Measurements from ENCODE around the gene DLK1.

Gene DLK1

DNA sequence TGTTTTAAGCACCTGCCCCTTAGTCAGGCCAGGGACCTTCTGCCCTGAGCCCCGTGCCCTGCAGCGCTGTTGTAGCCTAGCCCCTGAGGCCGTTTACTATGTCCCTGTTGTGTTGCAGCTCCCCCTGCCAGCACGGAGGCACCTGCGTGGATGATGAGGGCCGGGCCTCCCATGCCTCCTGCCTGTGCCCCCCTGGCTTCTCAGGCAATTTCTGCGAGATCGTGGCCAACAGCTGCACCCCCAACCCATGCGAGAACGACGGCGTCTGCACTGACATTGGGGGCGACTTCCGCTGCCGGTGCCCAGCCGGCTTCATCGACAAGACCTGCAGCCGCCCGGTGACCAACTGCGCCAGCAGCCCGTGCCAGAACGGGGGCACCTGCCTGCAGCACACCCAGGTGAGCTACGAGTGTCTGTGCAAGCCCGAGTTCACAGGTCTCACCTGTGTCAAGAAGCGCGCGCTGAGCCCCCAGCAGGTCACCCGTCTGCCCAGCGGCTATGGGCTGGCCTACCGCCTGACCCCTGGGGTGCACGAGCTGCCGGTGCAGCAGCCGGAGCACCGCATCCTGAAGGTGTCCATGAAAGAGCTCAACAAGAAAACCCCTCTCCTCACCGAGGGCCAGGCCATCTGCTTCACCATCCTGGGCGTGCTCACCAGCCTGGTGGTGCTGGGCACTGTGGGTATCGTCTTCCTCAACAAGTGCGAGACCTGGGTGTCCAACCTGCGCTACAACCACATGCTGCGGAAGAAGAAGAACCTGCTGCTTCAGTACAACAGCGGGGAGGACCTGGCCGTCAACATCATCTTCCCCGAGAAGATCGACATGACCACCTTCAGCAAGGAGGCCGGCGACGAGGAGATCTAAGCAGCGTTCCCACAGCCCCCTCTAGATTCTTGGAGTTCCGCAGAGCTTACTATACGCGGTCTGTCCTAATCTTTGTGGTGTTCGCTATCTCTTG, 7.6 kb downstream of the DLK1 start:
- DNase-seq (ENCODE audit: low read depth), result no peak

DNA sequence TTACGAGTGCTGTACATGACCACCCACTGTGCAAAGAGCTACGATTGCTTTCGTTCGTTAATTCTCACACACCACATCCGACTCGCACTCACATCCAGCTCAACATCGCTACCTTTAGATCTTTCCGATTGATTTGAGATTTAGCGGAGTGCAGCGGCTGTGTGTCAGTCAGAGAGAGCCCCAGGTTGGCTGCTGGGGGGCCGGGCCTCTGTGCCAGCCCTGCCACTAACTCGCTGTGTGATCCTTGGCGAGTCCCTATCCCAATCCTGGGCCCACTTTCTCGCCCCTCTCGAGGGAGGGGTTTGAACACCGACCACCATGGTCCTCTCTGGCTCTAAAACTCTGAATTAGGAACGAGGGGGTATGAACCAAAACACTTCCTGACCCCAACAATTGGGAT, 8.6 kb downstream of the DLK1 start:
- no peak for DNase-seq (ENCODE audit: low read depth)

DNA sequence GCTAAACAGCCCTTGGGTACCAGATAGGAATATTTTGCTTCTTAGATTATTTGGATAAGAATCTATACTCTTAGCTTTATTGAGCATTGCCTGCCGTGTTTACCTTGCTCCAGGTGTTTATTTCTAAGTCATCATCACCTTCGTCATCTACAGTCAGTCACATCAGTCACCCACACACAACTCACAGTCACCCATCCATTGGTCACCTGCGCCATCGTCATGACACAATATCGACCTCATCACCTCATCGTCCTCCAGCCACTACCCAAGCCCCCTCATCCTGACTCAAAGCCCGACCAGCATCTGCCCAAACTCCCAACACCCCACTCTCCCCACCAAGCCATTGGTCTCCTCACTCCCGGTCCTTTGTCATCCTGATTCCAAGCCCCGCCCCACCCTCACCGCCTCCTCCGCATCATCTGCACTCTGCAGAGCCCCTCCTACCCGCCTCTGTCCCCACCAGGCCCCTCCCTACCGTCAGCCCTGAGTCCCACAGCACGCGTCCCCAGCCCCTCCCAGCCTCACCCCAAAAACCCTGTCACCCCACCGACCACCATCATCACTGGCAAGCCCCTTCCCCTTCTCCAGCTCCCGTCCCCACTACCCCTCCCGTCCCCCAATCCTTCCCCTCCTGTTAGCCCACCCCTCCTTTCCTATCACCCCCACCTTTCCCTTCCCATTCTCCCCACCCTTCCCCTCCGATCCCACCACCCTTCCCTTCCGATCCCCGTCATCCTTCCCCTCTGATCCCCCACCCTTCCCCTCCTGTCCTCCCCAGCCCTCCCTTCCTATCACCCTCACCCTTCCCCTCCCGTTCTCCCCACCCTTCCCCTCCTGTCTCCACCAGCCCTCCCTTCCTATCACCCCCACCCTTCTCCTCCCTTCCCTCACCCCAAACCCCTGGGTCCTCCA, 9.8 kb downstream of the DLK1 start:
- DNase-seq (ENCODE audit: low read depth), result no peak

DNA sequence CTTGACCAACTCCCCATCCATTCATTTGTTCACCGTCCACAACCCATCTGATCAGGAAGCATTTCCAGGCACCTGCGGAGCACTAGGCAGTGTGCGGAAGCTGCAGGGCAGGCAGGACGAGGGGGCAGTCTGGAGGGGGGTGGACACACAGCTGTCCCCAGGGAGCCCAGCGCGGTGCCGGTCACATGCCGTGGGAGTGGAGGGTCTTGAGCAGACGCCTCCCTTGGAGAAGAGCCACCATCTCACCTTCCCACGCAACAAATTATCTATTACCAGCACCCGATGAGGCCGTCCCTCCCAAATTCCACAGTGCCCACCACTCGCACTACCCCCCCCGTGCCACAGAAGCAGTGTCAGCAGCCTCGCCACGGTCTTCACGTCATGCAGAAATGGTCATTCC, 10.8 kb downstream of the DLK1 start:
- no peak for DNase-seq (ENCODE audit: low read depth)

DNA sequence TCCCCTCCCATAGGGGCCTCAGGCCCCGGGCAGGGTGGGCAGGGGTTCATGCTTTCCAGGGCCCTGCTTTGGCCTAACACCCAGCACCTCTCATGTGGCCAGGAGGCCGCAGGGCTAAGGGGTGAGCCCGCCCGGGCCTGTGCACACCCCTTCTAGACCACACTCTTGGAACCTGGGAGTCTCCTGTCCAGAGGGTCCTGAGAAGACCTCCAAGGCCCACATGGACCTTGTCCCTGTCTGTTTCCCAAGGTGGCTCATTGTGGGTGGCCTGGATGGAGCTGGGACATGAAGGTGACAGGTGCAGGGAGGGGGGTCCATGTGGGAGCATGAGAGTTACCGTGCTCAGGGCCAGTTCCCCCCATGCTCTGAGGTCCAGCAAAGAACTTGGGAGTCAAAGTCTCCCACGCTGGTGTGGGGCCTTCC, 11.6 kb downstream of the DLK1 start:
- no peak for DNase-seq (ENCODE audit: low read depth)

DNA sequence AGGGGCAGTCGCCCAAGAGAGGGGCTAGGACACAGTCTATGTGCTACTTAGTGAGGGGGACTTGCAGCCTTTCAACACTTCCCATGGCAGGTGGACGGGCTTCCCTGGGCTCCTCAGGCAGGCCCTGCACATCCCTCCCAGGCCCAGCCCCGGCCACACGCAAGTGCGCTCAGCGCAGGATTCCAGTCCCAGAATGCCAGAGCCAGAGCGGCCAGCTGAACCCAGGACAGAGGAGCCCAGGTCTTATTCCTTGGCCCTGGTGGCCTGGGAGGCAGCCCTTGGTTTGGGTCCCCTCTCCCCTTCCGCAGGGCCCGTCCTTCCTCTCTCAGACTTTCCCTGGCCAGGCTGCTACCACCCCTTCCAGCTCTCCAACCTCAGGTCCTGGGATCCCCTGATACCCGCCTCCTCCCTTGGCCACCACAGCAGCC, 12.0 kb downstream of the DLK1 start:
- DNase-seq (ENCODE audit: low read depth), result no peak

DNA sequence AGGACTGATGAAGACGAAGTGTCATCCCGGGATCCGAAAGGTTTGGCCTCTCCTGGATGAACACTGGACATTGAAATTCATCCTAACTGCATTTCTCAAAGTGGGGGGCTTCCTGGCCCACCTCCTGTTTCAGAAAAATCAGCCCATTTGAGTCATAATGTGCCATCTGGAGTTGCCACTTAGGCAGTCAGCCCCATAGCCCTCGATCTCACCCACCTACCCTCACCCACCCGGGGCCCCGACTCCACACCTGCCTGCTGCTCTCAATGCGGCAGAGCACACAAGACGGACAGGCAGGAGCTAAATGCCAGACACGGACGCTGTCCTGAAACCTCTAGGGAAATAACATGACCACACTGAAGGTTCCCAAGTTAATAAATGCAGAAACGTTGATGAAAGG, 12.6 kb downstream of the DLK1 start:
- no peak for DNase-seq (ENCODE audit: low read depth)

DNA sequence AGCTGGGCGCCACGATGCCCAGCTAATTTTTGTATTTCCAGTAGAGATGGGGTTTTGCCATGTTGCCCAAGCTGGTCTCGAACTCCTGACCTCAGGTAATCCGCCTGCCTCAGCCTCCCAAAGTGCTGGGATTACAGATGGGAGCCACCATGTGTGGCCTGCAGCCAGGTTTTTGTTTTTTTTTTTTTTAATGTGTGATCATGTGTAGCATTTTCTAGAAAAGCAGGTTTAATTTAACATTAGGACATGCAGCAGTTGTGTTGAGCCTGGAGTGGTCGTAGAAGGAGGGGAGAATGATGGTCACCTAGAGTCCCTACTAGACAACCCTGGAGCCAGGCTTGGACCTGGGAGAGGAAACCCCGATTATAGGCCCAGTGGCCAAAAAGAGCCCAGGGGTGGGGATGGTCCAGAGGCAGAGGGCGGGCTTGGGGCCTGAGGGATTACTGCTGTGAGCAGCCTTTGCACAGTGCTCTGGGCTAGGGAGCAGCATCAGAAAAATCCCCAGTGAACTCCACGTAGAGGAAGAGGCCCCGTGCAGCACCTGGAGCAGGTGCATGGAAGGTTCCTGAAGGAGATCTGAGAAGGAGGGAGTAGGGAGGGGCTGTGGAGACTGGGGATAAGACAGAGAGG, 13.6 kb downstream of the DLK1 start:
- DNase-seq (ENCODE audit: low read depth), result no peak

DNA sequence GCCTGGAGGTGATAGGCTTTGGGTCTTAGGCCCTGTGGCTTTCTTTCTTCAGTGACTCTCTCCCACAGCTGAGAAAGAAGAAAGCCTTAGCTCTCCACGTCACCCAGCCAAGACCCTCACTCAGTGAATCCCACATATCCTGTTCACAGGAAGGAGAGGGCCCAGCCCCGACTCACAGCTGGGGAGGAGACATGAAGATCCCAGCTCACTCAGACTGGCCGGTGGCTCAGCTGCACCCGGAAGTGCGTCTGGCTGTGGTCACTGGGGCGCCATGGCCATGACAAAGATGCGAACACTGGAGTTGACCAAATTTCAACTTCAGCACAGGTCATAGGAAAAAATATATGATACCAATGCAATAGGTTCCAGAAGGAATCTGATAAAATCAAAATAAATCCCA, 14.2 kb downstream of the DLK1 start:
- no peak for DNase-seq (ENCODE audit: low read depth)

DNA sequence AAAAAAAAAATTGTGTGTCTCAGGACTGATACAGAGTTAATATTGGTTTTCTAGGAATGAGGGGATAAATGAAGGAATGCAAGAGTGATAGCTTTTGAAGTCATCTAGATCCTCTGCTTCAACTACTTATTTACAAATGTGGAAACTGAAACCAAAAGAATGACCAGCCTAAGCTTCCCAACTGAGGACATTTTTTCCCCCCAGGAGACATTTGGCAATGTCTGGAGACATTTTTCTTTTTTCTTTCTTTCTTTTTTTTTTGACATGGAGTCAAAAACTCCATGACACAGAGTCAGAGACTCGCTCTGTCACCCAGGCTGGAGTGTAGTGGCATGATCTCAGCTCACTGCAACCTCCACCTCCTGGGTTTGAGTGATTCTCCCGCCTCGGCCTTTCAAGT, 15.3 kb downstream of the DLK1 start:
- no peak for DNase-seq (ENCODE audit: low read depth)

DNA sequence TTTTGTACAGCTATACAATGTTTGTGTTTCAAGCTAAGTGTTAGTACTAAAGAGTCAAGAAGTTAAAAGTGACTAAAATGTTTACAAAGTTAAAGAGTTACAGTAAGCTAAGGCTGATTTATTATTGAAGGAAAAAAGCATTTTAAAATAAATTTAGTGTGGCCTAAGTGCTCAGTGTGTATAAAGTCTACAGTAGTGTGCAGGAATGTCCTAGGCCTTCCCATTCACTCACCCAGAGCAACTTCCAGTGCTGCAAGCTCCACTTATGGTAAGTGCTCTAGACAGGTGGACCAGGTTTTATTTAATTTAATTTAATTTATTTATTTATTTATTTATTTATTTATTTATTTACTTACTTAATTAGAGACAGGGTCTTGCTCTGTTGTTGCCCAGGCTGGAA, 19.6 kb downstream of the DLK1 start:
- DNase-seq (ENCODE audit: low read depth), result no peak

DNA sequence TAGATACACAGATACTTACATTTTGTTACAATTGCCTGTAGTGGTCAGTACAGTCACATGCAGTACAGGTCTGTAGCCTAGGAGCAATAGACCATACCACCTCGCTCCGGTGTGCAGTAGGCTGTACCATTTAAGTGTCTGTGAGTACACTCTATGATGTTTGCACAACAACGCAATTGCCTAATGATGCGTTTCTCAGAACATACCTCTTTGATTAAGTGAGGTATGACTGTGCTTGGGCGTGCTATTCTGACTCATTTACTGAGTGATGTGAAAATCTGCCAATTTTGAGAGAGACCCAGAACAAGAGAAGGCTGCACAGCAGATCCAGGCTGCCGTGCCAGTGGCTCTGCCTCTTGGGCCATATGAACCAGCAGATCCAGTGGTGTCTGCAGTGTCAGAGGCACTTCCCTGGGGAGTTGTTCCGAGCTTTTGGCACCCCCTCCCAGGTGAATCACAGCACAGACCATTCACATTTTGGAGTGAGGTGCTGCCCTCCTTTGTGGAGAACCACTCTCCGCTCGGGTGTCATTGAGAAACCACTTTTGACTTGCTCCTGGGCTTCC, 20.4 kb downstream of the DLK1 start:
- no peak for DNase-seq (ENCODE audit: low read depth)

DNA sequence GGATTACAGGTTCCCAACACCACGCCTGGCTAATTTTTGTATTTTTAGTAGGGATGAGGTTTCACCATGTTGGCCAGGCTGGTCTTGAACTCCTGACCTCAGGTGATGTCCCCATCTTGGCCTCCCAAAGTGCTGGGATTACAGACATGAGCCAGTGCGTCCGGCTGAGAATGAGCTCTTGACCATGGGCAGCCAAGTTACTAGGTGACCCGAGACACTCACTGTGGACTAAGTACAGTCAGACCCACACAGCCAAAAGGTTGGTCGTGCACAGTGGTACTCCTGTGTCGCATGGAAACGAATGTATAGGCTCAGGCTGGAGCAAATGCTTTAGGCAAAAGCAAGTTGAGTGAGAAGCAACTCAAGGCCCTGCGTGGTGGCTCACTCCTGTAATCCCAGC, 21.0 kb downstream of the DLK1 start:
- no peak for DNase-seq (ENCODE audit: low read depth)

DNA sequence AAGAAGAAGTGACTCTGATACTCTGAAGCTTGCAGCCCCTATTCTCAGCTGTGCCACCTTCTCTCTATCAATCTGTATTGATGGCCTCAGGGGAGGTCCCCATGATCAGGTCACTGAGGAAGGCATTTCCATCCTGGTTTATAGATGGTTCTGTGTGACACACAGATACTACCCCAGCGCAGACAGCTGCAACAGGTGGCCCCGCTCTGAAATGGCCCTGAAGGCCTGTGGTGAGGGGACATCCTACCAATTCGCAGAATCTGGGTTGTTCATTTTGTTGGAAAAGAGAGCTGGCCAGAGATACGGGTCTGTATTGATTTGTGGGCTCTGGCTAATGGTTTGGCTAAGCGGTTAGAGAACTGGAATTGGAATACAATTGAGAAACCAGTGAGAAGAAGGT, 21.7 kb downstream of the DLK1 start:
- DNase-seq (ENCODE audit: low read depth), result no peak

DNA sequence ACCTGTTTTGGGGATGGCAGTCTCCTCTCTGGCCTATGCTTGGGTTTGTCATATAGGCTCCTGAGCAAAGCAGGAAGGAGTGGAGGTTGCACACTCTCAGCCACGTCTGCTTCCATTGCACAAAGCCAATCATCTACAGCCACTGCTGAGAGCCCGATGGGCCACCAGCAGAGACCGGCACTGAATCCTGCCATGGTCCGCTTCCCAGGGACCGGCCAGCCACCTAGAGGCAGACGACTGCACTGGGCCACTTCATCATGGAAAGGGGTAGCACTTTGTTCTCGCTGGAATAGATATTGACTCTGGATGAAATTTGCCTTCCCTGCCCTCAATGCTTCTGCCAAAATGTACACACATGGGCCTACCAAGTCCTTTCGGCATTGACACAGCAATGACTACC, 22.3 kb downstream of the DLK1 start:
- no peak for DNase-seq (ENCODE audit: low read depth)

DNA sequence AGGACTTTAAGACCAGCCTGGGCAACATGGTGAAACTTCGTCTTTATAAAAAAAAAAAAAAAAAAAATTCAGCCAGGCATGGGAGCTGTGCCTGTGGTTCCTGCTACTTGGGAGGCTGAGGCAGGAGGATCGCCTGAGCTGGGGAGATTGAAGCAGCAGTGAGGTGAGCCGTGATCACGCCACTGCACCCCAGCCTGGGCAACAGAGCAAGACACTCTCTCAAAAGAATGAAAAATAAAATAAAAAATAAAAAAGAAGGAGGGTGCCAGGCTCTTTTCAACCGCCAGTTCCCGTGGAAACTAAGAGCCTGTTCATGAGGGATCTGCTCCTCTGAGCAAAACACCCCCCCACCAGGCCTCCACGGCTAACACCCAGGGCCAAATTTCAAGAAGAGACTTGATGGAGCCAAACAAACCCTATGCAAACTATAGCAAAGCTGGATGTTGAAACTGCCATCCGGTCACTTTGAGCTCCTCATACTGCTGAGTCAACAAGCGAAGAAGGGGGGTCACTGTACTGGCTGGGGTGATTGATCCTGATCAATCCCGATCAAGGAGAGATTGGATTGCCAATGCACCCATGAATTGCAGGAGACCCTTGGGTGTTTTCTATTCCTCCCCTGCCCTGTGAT, 23.4 kb downstream of the DLK1 start:
- no peak for DNase-seq (ENCODE audit: low read depth)

DNA sequence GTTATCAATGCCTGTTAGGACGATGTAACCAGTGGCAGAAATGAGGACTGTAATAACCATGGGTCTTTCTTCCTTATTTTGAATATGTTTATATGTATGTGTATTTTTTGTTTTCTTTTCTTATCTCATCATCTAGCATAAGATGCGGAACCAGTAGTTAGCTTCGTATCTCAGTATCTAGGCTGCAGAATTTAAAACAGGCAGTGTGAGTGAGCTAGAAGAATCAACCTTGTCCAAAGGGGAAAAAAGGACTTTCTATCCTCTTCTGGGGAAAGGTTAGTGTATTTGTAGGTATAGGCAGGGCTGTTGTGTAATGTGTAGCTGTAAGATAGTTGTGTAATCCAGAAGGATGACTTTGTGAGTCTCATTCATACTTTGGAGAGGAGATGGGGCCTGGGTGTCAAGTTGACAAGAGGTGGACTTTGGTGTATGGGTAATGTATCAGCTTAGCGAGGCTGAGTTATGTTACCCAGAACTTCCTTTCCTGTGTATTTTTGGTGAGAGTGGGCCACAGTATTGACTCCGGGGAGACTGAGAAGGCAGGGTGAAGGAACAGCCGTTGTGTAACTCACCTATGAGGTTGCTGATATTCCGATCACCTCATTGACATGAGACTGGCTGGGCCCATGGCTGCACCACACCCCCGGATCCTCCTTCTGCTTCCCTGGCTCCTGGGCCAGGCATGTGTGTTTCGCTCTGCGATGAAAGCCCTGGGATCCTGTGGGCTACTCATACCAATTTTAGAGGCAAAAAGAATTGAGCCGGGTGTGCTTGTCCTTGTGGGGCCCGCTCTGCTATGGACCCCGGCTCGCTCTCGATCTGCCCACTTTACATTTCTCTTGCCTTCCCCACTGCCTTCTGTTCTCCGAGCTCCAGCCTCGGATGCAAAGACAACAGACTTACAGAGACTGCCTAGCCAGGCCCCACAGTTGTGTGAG, 24.3 kb downstream of the DLK1 start:
- DNase-seq (ENCODE audit: low read depth), result no peak

DNA sequence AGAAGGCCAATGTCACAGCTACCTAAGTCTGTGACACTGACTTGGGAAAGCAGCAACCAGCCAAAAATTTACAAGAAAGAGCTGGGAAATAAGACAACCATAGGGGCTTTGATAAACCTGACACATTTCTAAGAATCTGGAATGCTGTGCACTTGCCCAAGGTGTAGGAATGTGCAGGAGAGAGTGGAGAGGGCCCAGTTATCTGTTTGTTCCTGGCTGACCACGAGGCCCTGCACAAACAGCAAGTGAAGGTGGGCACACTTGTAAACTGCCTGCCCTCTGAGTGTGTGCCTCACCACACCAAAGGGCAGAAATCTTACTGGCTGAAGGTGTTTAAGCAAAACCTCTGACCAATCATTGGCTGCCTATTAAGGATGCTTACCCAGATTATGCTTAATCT, 27.3 kb downstream of the DLK1 start:
- DNase-seq (ENCODE audit: low read depth), result no peak

DNA sequence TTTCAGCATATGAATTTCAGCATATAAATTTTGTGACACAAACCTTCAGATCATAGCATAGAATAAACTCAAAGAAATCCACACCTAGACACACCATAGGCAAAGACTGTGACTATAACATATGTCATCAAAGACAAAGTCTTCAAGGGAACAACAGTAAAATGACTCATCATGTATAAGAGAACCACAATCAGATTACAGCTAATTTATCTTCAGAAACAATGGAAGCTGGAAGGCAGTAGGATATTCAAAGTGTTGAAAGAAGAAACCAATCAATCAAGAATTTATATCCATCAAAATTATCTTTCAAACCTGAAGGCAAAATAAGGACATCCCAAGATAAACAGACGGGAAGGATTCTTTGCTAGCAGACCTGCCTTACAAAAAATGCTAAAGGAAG, 29.0 kb downstream of the DLK1 start:
- DNase-seq (ENCODE audit: low read depth), result no peak

DNA sequence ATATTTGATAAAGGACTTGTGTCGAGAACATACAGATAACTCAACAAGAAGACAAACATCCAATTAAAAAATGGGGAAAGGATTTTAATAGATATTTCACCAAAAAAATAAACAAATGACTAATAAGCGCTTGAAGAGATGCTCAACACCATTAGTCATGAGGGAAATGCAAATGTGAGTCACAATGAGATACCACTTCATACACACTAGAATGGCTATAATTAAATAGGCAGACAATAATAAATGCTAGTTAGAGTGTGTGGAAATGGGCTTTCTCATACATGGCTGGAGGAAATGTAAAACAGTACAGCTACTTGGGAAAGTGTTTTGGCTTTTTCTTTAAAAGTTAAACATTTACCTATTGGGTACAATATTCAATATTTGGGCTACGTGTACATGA, 34.8 kb downstream of the DLK1 start:
- no peak for DNase-seq (ENCODE audit: low read depth)

DNA sequence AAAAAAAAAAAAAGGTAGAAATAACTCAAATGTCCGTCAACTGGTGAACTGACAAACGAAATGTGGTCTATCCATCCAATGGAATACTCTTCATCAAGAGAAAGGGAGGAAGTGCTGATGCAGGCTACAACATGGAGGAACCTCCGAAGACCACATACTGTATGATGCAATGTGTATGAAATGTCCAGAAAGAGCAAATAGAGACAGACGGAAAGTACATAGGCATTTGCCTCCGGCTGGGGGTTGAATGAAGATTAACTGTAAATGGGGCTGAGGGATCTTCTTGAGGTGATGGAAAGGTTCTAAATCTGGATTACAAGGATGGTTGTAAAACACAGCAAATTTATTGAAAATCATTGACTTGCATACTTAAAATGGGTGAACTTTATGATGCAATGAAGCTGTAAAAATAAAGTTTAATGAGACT, 35.4 kb downstream of the DLK1 start:
- no peak for DNase-seq (ENCODE audit: low read depth)

All from stimulated activated CD8-positive, alpha-beta memory T cell treated with anti-CD3 and anti-CD28 coated beads, Interleukin-15, amount 100 ng/mL, for 24 hours (primary cell).